ENCODE data around the gene ARMC7. TPM values are rescaled to one million over a fixed set of nuclear protein-coding genes. Genes with fewer than 3 reads are reported as not detected.

The ARMC7 gene
- total RNA-seq, 1 experiment from 2014 or later, result 10.9 TPM

GRCh38 chr17:75105126-75106080 lies 4.4 kb upstream of the ARMC7 start:
- Histone ChIP-seq H3K4me3 (no peak overlapping the region), H3K9me3 (replicated peaks) (no peaks in the 10 kb centered on the region), H3K4me1 (peaks cover 29% of the 10 kb centered on the region), H3K27me3 (peaks cover 4% of the 10 kb centered on the region), H3K36me3 (no peaks in the 10 kb centered on the region), H3K27ac (no peak overlapping the region)
- peak; percentile 84 to 92 for DNase-seq

GRCh38 chr17:75108193-75108592 lies 1.6 kb upstream of the ARMC7 start:
- Histone ChIP-seq H3K4me1 (peaks cover 23% of the 10 kb centered on the region), H3K36me3 (no peaks in the 10 kb centered on the region), H3K9me3 (replicated peaks) (no peaks in the 10 kb centered on the region), H3K4me3 (no peak overlapping the region), H3K27me3 (peaks cover 4% of the 10 kb centered on the region), H3K27ac (no peak overlapping the region)
- DNase-seq, result no peak

GRCh38 chr17:75109046-75109406 lies 743 bp upstream of the ARMC7 start:
- no peak for DNase-seq
- H3K4me1 ChIP-seq, result peaks cover 23% of the 10 kb centered on the region
- no peak overlapping the region for H3K27ac ChIP-seq
- H3K4me3 ChIP-seq, result peak overlapping the region; percentile 63; the same call in 1 of the 2 replicates
- peaks cover 4% of the 10 kb centered on the region for H3K27me3 ChIP-seq
- H3K36me3 ChIP-seq, result no peaks in the 10 kb centered on the region
- no peaks in the 10 kb centered on the region for H3K9me3 ChIP-seq (replicated peaks)

GRCh38 chr17:75110234-75110937 lies 617 bp downstream of the ARMC7 start:
- no peaks in the 10 kb centered on the region for H3K9me3 ChIP-seq (replicated peaks)
- H3K27me3 ChIP-seq, result no peaks in the 10 kb centered on the region; the same call in 1 of the 2 replicates
- H3K27ac ChIP-seq, result no peak overlapping the region
- peak overlapping the region; percentile 63 for H3K4me3 ChIP-seq
- DNase-seq, result peak in 1 of 2 experiments; percentile 13
- H3K36me3 ChIP-seq, result no peaks in the 10 kb centered on the region
- H3K4me1 ChIP-seq, result peaks cover 15% of the 10 kb centered on the region

- Histone ChIP-seq H3K4me1 (peaks cover 6% of the 10 kb centered on the region; the same call in 1 of the 2 replicates), H3K9me3 (replicated peaks) (no peaks in the 10 kb centered on the region), H3K4me3 (no peak overlapping the region), H3K27ac (no peak overlapping the region), H3K36me3 (no peaks in the 10 kb centered on the region), H3K27me3 (no peaks in the 10 kb centered on the region; the same call in 1 of the 2 replicates)
- DNase-seq, result no peak
Observed at GRCh38 chr17:75111777-75112335, 2.1 kb downstream of the ARMC7 start.

- H3K27me3 ChIP-seq, result no peaks in the 10 kb centered on the region; the same call in 1 of the 2 replicates
- peak; percentile 93 to 97 for DNase-seq
- H3K9me3 ChIP-seq (replicated peaks), result no peaks in the 10 kb centered on the region
- H3K4me1 ChIP-seq, result peaks cover 4% of the 10 kb centered on the region; the same call in 1 of the 2 replicates
- H3K27ac ChIP-seq, result no peak overlapping the region
- H3K4me3 ChIP-seq, result peak overlapping the region; percentile 19; the same call in 1 of the 2 replicates
- H3K36me3 ChIP-seq, result no peaks in the 10 kb centered on the region
Observed at GRCh38 chr17:75113798-75114551, 4.2 kb downstream of the ARMC7 start.

GRCh38 chr17:75114552-75115314 lies 5.0 kb downstream of the ARMC7 start:
- H3K4me1 ChIP-seq, result peaks cover 3% of the 10 kb centered on the region; the same call in 1 of the 2 replicates
- H3K27me3 ChIP-seq, result no peaks in the 10 kb centered on the region
- DNase-seq, result no peak
- H3K27ac ChIP-seq, result no peak overlapping the region
- H3K36me3 ChIP-seq, result no peaks in the 10 kb centered on the region
- H3K9me3 ChIP-seq (replicated peaks), result no peaks in the 10 kb centered on the region
- H3K4me3 ChIP-seq, result 0 out of 2 replicates have a peak overlapping the region, but pooled peaks have one; percentile 19

- H3K27me3 ChIP-seq, result no peaks in the 10 kb centered on the region
Observed at GRCh38 chr17:75115555-75115954, 5.8 kb downstream of the ARMC7 start.

GRCh38 chr17:75116737-75117136 lies 7.0 kb downstream of the ARMC7 start:
- H3K4me3 ChIP-seq, result no peak overlapping the region
- H3K36me3 ChIP-seq, result no peaks in the 10 kb centered on the region; the same call in 1 of the 2 replicates
- H3K27ac ChIP-seq, result no peak overlapping the region
- no peak for DNase-seq
- H3K9me3 ChIP-seq (replicated peaks), result no peaks in the 10 kb centered on the region
- H3K27me3 ChIP-seq, result no peaks in the 10 kb centered on the region
- no peaks in the 10 kb centered on the region for H3K4me1 ChIP-seq

More at GRCh38 chr17:75115555-75115954, 5.8 kb downstream of the ARMC7 start:
- Histone ChIP-seq H3K27ac (no peak overlapping the region), H3K9me3 (replicated peaks) (no peaks in the 10 kb centered on the region), H3K4me3 (no peak overlapping the region), H3K36me3 (no peaks in the 10 kb centered on the region), H3K4me1 (peaks cover under 1% of the 10 kb centered on the region; the same call in 1 of the 2 replicates)
- DNase-seq, result no peak

- Histone ChIP-seq H3K4me3 (no peak overlapping the region), H3K4me1 (no peaks in the 10 kb centered on the region), H3K27ac (no peak overlapping the region), H3K9me3 (replicated peaks) (no peaks in the 10 kb centered on the region), H3K36me3 (no peaks in the 10 kb centered on the region; the same call in 1 of the 2 replicates), H3K27me3 (no peaks in the 10 kb centered on the region)
- no peak for DNase-seq
Observed at GRCh38 chr17:75118307-75118706, 8.5 kb downstream of the ARMC7 start.

GRCh38 chr17:75124041-75124818 lies 14.5 kb downstream of the ARMC7 start:
- H3K4me3 ChIP-seq, result no peak overlapping the region
- peak in 1 of 2 experiments; percentile 47 for DNase-seq
- no peaks in the 10 kb centered on the region for H3K9me3 ChIP-seq (replicated peaks)
- no peak overlapping the region for H3K27ac ChIP-seq
- H3K27me3 ChIP-seq, result no peaks in the 10 kb centered on the region
- no peaks in the 10 kb centered on the region; the same call in 1 of the 2 replicates for H3K36me3 ChIP-seq
- H3K4me1 ChIP-seq, result no peaks in the 10 kb centered on the region

GRCh38 chr17:75124819-75125162 lies 15.0 kb downstream of the ARMC7 start:
- no peak for DNase-seq
- no peak overlapping the region for H3K4me3 ChIP-seq
- no peak overlapping the region for H3K27ac ChIP-seq
- no peaks in the 10 kb centered on the region for H3K27me3 ChIP-seq
- H3K36me3 ChIP-seq, result no peaks in the 10 kb centered on the region; the same call in 1 of the 2 replicates
- H3K9me3 ChIP-seq (replicated peaks), result no peaks in the 10 kb centered on the region
- H3K4me1 ChIP-seq, result no peaks in the 10 kb centered on the region

- H3K36me3 ChIP-seq, result no peaks in the 10 kb centered on the region; the same call in 1 of the 2 replicates
- no peak overlapping the region for H3K4me3 ChIP-seq
- H3K9me3 ChIP-seq (replicated peaks), result no peaks in the 10 kb centered on the region
- H3K4me1 ChIP-seq, result no peaks in the 10 kb centered on the region
- H3K27ac ChIP-seq, result no peak overlapping the region
- H3K27me3 ChIP-seq, result no peaks in the 10 kb centered on the region
- DNase-seq, result no peak
Observed at GRCh38 chr17:75125984-75126383, 16.2 kb downstream of the ARMC7 start.

Data from SJCRH30 (cell line).